NCI-H446 treated with DMSO at 0.1 percent for 48 hours (cell line): Measurements from ENCODE around the gene CWC25.

ENCODE experiments used
- DNase-seq: peaks from one replicate; lab custom pipeline; 2025; lab: John Stamatoyannopoulos, UW

CWC25 gene

GRCh38 chr17:38783227-38783626 is 41.9 kb downstream of the CWC25 start:
- DNase-seq, result no peak

GRCh38 chr17:38779965-38780752 is 45.0 kb downstream of the CWC25 start:
- no peak for DNase-seq

GRCh38 chr17:38777641-38778250 is 47.4 kb downstream of the CWC25 start:
- no peak for DNase-seq

- DNase-seq, result no peak
These were observed 51.9 kb downstream of the CWC25 start for GRCh38 chr17:38773258-38773657.

GRCh38 chr17:38768417-38768816 is 56.7 kb downstream of the CWC25 start:
- no peak for DNase-seq

GRCh38 chr17:38766341-38766740 is 58.8 kb downstream of the CWC25 start:
- no peak for DNase-seq

- DNase-seq, result no peak
These were observed 62.9 kb downstream of the CWC25 start for GRCh38 chr17:38762231-38762630.

GRCh38 chr17:38761612-38762011 is 63.5 kb downstream of the CWC25 start:
- no peak for DNase-seq

- no peak for DNase-seq
These were observed 72.0 kb downstream of the CWC25 start for GRCh38 chr17:38753071-38753506.

- DNase-seq, result peak; percentile 99
These were observed 72.6 kb downstream of the CWC25 start, which contains the start of gene PSMB3 for GRCh38 chr17:38752308-38753070. PSMB3 (plus strand) TSS chr17:38752741; CDS start chr17:38752827, 86 bp downstream.

- DNase-seq, result peak; percentile 58
These were observed 73.3 kb downstream of the CWC25 start for GRCh38 chr17:38751808-38752307.

GRCh38 chr17:38751144-38751807 is 73.8 kb downstream of the CWC25 start:
- DNase-seq, result no peak
